ENCODE data around the gene BTBD9. TPM values are rescaled to one million over a fixed set of nuclear protein-coding genes. Genes with fewer than 3 reads are reported as not detected.

Gene BTBD9
- total RNA-seq, 1 experiment from 2014 or later: 8.9 TPM

DNA sequence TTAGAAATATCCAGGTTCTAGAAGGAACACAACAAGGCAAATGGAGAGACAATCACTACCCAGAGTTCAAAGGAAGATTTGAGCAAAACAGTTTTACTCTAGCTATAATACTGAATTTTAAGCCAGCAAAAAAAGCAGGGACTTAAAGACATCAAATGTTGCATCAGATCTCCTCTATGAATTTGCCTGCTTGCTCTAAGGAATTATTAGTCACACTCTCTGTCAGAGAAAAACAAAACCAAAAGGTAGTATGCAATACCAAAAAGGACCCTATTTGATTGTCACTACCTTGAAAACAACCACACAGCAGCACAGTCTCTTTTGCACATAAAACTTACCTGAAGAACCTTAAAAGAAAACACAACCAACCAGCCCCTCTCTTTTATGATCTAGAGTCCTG, 46.3 kb downstream of the BTBD9 start:
- no peak overlapping the region for H4K5ac ChIP-seq (ENCODE audit: insufficient read length, low read depth, low read length)
- no peak overlapping the region for H3K18ac ChIP-seq (ENCODE audit: insufficient read length, low read depth, low read length)
- no peak overlapping the region for H3K4me2 ChIP-seq (ENCODE audit: insufficient read depth, insufficient read length, low read length)
- H3K9me3 ChIP-seq (ENCODE audit: control insufficient read depth, low read depth, low read length): no peaks in the 10 kb centered on the region
- no peaks in the 10 kb centered on the region for H3K36me3 Mint-ChIP-seq (ENCODE audit: insufficient read depth in 1 of 3, low read depth in 3 of 3)
- H3K4me1 Mint-ChIP-seq: peaks cover 0 to 3% of the 10 kb centered on the region in 2 experiments; a peak in 1 of 4 replicates
- H3K23me2 ChIP-seq (ENCODE audit: insufficient read length, low read depth, low read length, poor library complexity, severe bottlenecking): no peaks in the 10 kb centered on the region
- H2BK12ac ChIP-seq (ENCODE audit: insufficient read length, low read depth, low read length): no peak overlapping the region
- no peak overlapping the region for H2BK5ac ChIP-seq (ENCODE audit: insufficient read length, low read length)
- no peak overlapping the region for H3K9ac ChIP-seq (ENCODE audit: extremely low read depth, insufficient read length, low read length)
- no peak overlapping the region for H2BK15ac ChIP-seq (ENCODE audit: low read depth, low read length)
- H2BK120ac ChIP-seq (ENCODE audit: low read depth, low read length, poor library complexity, severe bottlenecking): no peak overlapping the region
- H3T11ph ChIP-seq (ENCODE audit: low read length): no peak overlapping the region
- no peak overlapping the region for H2AK5ac ChIP-seq (ENCODE audit: insufficient read length, low read length)
- no peaks in the 10 kb centered on the region for H3K27me3 Mint-ChIP-seq (ENCODE audit: low read depth)
- H3K4me1 ChIP-seq (ENCODE audit: insufficient read depth, low read length): no peaks in the 10 kb centered on the region
- no peak overlapping the region for H3K23ac ChIP-seq (ENCODE audit: insufficient read length, low read depth, low read length)
- H4K8ac ChIP-seq (replicated peaks; ENCODE audit: insufficient read length, low read depth, low read length): no peak overlapping the region
- no peaks in the 10 kb centered on the region for H3K27me3 ChIP-seq (ENCODE audit: insufficient read depth, low read length)
- no peak overlapping the region for H3K56ac ChIP-seq (ENCODE audit: insufficient read length, low read depth, low read length)
- no peaks in the 10 kb centered on the region for H4K20me1 ChIP-seq (ENCODE audit: control insufficient read depth, insufficient read depth, insufficient read length)
- TF ChIP-seq, protein P1, sequence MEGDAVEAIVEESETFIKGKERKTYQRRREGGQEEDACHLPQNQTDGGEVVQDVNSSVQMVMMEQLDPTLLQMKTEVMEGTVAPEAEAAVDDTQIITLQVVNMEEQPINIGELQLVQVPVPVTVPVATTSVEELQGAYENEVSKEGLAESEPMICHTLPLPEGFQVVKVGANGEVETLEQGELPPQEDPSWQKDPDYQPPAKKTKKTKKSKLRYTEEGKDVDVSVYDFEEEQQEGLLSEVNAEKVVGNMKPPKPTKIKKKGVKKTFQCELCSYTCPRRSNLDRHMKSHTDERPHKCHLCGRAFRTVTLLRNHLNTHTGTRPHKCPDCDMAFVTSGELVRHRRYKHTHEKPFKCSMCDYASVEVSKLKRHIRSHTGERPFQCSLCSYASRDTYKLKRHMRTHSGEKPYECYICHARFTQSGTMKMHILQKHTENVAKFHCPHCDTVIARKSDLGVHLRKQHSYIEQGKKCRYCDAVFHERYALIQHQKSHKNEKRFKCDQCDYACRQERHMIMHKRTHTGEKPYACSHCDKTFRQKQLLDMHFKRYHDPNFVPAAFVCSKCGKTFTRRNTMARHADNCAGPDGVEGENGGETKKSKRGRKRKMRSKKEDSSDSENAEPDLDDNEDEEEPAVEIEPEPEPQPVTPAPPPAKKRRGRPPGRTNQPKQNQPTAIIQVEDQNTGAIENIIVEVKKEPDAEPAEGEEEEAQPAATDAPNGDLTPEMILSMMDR (conservative IDR thresholded peaks at IDR 0.05): no peak
- H3K79me2 ChIP-seq (ENCODE audit: insufficient read depth, low read length): no peaks in the 10 kb centered on the region
- no peaks in the 10 kb centered on the region for H3K79me1 ChIP-seq (ENCODE audit: insufficient read depth, low read depth, low read length, poor library complexity, severe bottlenecking)
- no peak overlapping the region for H3K27ac Mint-ChIP-seq
- no peak overlapping the region for H3K4me3 Mint-ChIP-seq
- no peak overlapping the region for H3K4ac ChIP-seq (ENCODE audit: low read depth, low read length)
- no peak overlapping the region for H3K27ac ChIP-seq (ENCODE audit: insufficient read length, low read depth, low read length)
- H3K14ac ChIP-seq (ENCODE audit: insufficient read depth, low read length): no peak overlapping the region
- no peak overlapping the region for H4K91ac ChIP-seq (ENCODE audit: insufficient read length, low read depth, low read length)
- no peaks in the 10 kb centered on the region for H3K9me3 Mint-ChIP-seq
- no peak overlapping the region for H2AFZ ChIP-seq (ENCODE audit: low read length)
- no peak overlapping the region for H2BK20ac ChIP-seq (ENCODE audit: low read depth, low read length, poor library complexity, severe bottlenecking)
- DNase-seq: no peak

All from H9 (cell line).